GM19397 (cell line): ENCODE results near the gene INPP5A.
A peak's percentile ranks its signal among the peaks of the same experiment; 100 is the strongest.
"Not testable (repeated sequence)": the region's sequence is repeated elsewhere in the genome, so short reads cannot be mapped to it uniquely, and the experiment has no call there.

ENCODE experiments used
- ATAC-seq: cut with Tn5 transposase; IDR thresholded peaks from one replicate; pipeline ENCODE4 v1.9.1; 2021; ENCODE audit warnings: mild to moderate bottlenecking, moderate library complexity; ENCODE audit not compliant: unreplicated experiment

INPP5A gene

GRCh38 chr10:132559538-132559937 is 22.0 kb downstream of the INPP5A start:
- ATAC-seq: no peak

GRCh38 chr10:132560241-132560731 is 22.7 kb downstream of the INPP5A start:
- ATAC-seq: no peak

DNA sequence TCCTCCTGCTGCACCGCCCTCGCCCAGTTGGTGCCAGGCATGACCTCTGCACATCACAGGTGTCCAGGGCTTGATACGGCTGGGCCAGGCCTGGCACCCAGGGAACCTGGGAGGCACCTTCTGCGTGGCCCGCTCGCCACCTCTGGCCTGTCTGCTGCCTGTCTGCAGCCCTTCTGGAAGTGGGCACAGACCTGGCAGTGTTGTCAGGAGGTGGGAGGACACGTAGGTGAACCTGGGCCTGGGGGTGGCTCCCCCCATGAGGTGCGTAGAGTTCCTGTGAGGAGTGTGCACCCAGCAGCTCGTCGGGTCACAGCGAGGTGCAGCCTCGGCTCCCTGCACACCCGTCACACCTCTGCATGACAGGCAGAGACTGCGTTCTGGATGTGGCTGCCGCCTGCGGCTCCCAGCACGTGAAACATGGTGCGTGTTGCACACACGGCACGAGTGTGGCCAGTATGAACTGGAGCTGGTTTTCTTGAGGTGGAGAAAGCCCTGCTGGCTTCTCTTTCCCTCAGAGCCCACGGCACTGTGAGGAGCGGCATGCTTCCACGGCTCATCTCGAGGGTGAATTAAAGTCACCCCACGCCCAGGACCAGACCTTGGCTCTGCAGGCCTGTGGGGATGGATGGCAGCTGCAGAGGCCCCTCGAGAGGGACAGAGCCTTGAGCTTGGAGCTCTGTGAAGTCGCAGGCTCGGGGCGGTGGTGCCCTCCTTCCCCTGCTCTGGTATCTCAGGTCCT is 24.8 kb downstream of the INPP5A start:
- no peak for ATAC-seq

DNA sequence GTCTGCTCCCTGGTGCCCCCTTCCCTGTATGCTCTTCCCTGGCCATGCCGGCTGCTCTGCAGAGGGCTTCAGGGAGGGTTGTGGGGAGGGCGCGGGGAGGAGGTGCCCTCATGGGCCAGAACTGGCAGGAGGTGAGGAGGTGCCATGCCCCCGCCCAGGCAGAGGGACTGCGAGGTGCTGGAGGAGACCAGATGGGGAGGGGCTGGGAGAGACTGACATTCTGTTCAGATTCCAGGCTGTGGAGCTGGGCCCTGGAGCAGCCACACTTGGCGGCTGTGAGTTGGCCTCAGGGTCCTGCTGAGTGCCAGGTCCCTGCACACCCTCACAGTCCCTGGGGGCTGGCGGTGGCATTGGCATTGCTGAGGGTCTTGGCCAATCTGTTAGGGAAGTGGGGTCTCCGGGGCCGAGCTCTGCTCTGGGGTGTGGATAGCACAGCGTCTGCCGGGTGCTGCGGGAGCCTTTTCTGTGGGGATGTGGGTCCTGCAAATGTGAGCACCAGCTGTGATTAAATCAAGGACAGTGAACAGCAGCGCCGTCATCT is 25.4 kb downstream of the INPP5A start:
- ATAC-seq: no peak

GRCh38 chr10:132563485-132564248 is 26.1 kb downstream of the INPP5A start:
- peak; percentile 79 for ATAC-seq

GRCh38 chr10:132564249-132564605 is 26.6 kb downstream of the INPP5A start:
- ATAC-seq: no peak

DNA sequence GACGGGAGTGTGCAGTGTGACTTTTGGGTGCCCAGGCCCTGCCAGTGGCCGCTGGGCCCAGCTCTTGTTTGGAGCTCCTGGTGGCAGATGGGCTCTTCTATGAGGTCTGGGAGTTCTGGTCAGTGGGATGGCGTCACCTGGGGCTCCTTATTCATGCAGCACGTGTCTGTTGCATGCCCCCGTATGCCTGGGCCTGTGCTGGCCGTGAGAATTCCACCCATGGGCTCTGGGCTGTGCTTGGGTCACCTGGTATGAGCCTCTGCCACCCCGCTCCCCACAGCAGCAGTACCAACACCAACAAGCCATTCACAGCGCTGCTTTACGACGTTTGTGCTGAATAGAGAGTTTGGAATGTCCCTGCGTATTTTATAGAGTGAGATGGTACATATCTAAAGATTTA is 27.1 kb downstream of the INPP5A start:
- ATAC-seq: no peak

DNA sequence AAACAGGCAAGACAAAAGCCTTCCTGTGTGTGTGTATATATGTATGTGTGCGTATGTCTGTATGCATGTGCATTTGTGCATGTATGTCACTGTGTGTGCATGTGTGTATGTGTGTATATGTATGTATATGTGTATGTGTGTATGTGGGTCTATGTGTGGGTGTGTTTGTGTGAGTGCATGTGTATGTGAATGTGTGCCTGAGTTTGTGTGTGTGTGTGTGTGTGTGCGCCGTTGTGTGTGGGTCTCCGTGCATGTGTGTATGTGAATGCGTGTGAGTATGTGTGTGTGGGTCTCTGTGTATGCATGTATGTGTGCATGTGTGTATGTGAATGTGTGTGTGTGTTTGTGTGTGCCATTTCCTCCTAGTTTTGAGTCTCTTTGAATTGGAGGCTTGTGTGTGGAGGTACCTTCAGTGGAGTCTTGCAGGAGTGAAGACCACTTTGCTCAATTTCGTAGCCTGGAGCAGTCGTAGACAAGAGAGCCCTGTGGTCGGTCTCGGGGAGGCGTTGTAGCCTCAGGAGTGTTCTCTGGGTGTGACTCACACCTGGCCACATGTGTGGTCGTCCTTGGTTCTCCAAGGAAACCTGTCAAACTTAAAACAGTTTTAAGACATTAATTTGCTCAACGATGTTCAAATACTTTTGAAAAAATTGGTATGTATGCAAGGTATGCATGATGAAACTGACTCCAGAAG is 28.1 kb downstream of the INPP5A start:
- no peak for ATAC-seq

DNA sequence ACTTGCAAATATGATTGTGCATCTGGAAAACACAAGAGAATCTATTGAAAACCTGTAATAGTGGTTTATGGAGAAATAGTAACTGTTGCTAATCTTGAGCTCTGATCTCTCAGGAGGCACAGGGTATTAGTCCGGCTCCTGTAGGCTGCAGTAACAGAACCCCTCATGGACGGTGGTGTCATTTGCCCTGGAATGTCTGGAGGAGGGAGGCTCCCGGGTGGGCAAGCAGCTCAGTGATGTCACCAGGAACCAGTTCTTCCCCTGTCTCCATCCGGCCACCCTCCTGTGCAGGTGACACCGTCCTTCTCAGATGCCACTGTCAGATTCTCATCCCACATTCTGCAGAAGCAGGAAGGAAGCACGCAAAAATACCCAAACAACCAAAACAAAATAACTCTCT is 29.3 kb downstream of the INPP5A start:
- ATAC-seq: no peak

DNA sequence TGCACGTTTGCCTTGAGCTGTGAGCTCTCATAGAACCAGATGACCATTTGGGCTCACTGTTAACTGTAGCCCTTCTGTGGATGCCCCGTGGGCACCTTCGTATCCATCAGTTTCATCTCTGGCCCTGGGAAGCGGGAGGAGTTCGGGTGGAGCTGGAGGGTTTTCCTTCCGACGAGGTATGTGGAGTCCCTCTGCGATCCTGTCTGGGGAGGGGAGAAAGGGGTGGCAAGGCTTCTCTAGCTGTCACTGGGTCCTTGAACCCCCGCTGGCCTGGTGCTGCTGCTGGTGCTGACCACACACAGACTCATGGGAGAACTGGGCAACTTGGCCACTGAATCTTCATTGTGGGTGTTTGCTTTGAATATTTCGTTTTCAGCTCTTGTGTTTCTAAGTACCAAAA is 32.7 kb downstream of the INPP5A start:
- no peak for ATAC-seq

GRCh38 chr10:132570771-132571649 is 33.4 kb downstream of the INPP5A start:
- ATAC-seq: peak; percentile 40

DNA sequence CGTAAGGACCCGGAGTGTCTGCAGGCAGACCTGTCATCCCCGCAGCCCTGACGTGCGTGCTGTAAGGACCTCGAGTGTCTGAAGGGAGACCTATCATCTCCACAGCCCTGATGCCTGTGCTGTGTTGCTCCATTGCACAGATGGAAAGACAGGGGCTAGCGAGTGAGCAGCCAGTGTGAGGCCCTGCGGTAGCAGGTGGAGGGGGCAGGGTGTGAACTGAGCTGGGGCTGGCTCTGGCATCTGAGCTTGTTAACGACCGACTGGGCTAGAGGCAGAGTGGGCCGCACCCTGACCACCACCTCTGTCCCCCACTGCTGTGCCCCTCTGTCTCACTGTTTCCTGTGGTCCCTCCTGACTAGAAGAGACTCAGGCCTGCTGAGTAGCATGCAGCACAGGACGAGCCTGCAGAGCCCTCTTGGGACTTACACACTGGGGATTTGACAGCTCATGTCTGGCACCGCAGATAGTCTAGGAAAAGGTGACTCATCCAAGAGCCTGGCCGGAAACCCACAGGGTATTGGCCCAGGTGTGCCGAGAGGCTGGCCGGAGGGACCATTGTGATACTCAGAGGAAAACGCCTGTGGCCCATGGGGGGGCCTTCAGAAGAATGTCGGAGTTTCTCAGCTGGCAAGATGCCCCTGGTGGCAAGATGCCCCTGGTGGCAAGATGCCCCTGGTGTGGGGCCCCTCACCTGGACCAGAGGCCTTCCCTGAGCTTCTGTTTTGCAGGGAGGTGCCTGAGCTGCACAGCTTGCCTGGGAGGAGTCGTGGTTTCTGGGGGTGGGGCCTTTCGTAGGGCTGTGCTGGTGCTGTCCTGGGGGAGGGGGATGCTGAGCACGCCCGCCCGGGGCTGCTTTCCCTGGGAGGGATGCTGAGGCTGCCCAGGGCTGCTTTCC is 34.3 kb downstream of the INPP5A start:
- ATAC-seq: peak; percentile 63

GRCh38 chr10:132572545-132572937 is 35.0 kb downstream of the INPP5A start:
- no peak for ATAC-seq

- not testable (repeated sequence) for ATAC-seq
Measured at GRCh38 chr10:132572946-132573345, 35.4 kb downstream of the INPP5A start.

GRCh38 chr10:132574288-132574687 is 36.7 kb downstream of the INPP5A start:
- no peak for ATAC-seq

DNA sequence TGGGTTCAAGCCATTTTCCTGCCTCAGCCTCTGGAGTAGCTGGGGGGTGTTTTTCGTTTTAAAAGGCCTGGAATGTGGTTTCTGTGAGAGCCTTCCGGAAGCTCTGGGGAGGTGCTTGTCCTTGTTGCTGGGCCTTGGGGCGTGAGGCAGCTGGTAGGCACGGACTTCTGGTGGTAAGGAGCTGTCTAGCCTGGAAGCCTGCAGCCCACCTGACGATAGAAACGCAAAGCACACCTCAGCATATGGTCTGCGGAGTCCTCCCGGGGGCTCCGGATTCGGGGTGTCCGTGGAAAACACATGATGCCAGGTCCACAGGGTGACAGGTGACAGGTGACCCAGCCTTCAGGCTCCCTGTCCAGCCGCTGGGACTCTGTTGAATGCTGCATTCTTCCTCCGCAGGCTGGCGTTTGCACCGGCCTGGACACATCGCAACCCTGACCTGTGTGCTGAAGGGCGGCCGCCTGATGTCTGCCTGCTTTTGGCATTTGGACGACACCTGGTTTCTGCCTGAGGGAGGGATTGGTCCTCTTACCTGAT is 37.3 kb downstream of the INPP5A start:
- no peak for ATAC-seq

GRCh38 chr10:132575320-132576201 is 38.0 kb downstream of the INPP5A start:
- peak; percentile 21 for ATAC-seq

DNA sequence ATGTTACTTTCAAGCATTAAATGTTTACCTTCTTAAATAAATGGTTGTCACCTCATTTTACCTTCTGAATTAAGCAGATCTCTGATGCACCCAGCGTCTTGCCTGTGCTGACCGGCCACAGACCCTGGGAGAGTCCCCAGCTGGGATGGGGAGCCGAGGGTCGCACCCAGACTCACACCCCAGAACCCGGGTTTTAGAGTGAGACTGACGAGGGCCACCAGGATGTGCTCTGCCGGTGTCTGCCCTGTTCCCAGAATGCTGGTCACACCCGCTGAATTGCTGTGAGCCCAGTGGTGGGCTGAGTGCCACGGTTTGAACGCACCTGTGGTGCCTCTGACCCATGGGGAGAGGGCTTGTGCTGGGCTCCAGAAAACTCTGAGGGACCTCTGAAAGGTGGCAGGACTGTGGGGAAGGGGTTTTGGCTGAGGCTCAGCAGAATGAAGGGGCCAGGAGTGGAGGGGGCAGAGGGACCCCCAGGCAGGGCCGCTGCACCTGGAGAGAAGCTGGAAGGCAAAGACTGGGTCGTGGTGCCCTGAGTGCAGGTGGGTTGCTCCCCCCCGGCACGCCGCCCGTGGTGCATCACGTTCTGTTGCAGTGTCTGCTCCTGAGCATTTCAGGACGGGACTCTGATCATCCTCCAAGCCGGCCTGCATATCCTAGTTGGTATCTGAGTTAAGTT is 39.2 kb downstream of the INPP5A start:
- ATAC-seq: no peak
